ENCODE results near the gene TRAK2.

DNA sequence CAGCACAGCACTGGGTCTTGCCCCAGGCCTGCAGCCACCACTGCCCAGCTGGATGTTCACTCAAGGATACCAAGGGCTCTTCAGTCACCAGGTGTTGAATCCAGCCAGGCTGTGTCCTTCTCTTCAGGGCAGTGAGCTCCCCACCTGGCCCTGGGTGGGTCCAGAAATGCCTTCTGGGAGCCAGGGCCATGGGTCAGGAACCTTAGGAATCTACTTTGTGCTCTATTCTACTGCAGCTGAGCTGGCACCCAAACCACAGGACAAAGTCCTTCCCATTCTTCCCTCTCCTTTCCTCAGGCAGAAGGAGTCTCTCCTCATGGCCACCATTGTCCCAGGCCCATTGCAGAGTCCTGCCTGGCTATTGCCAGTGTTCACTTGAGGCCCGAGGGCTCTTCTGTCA lies 13.3 kb upstream of the TRAK2 start:
- TF ChIP-seq EP300 (IDR thresholded peaks at IDR 0.05; ENCODE audit: low read depth) = no peak
- TF ChIP-seq, protein P1, sequence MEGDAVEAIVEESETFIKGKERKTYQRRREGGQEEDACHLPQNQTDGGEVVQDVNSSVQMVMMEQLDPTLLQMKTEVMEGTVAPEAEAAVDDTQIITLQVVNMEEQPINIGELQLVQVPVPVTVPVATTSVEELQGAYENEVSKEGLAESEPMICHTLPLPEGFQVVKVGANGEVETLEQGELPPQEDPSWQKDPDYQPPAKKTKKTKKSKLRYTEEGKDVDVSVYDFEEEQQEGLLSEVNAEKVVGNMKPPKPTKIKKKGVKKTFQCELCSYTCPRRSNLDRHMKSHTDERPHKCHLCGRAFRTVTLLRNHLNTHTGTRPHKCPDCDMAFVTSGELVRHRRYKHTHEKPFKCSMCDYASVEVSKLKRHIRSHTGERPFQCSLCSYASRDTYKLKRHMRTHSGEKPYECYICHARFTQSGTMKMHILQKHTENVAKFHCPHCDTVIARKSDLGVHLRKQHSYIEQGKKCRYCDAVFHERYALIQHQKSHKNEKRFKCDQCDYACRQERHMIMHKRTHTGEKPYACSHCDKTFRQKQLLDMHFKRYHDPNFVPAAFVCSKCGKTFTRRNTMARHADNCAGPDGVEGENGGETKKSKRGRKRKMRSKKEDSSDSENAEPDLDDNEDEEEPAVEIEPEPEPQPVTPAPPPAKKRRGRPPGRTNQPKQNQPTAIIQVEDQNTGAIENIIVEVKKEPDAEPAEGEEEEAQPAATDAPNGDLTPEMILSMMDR (IDR thresholded peaks at IDR 0.05) = no peak
- TF ChIP-seq POLR2AphosphoS5 (IDR thresholded peaks at IDR 0.05) = no peak
- no peak for TF ChIP-seq POLR2A (IDR thresholded peaks at IDR 0.05)
